Esophagus mucosa (tissue), 1 donor: ENCODE data around the gene CD82. TPM values are rescaled to one million over a fixed set of nuclear protein-coding genes. Genes with fewer than 3 reads are reported as not detected.
"Not testable (repeated sequence)": the region's sequence is repeated elsewhere in the genome, so short reads cannot be mapped to it uniquely, and the experiment has no call there.

Source experiments
- ATAC-seq: fragments of 200-7000 bp; cut with Tn5 transposase; one replicate; pipeline ENCODE4 v1.9.1; 2020
- total RNA-seq: library from RNA; stranded (reverse); gene quantifications from one replicate; pipeline ENCODE4 v1.2.4, GENCODE V29; 2023
- donor health status: DM: yes; HTN: yes; CAD: no.

The CD82 gene
- total RNA-seq, 1 donor from 2014 or later, result 292 TPM

- ATAC-seq, result no peak
Observed at GRCh38 chr11:44535191-44535980, 30.1 kb upstream of the CD82 start.

GRCh38 chr11:44536788-44537516 is 28.5 kb upstream of the CD82 start:
- no peak for ATAC-seq

- ATAC-seq, result no peak
Observed at GRCh38 chr11:44537679-44538078, 27.8 kb upstream of the CD82 start.

GRCh38 chr11:44538375-44539054 is 26.9 kb upstream of the CD82 start:
- peak; percentile 91 for ATAC-seq

GRCh38 chr11:44539971-44540370 is 25.5 kb upstream of the CD82 start:
- no peak for ATAC-seq

GRCh38 chr11:44540667-44541066 is 24.8 kb upstream of the CD82 start:
- ATAC-seq, result no peak

GRCh38 chr11:44542372-44542771 is 23.1 kb upstream of the CD82 start:
- ATAC-seq, result no peak

- not testable (repeated sequence) for ATAC-seq
Observed at GRCh38 chr11:44546984-44547383, 18.5 kb upstream of the CD82 start.

- not testable (repeated sequence) for ATAC-seq
Observed at GRCh38 chr11:44547534-44547933, 17.9 kb upstream of the CD82 start.

GRCh38 chr11:44548032-44548695 is 17.3 kb upstream of the CD82 start:
- no peak for ATAC-seq

- not testable (repeated sequence) for ATAC-seq
Observed at GRCh38 chr11:44548961-44549749, 16.3 kb upstream of the CD82 start.

- no peak for ATAC-seq
Observed at GRCh38 chr11:44550123-44550522, 15.3 kb upstream of the CD82 start.

GRCh38 chr11:44551456-44552139 is 13.9 kb upstream of the CD82 start:
- ATAC-seq, result no peak

- no peak for ATAC-seq
Observed at GRCh38 chr11:44555031-44555800, 10.2 kb upstream of the CD82 start.

- ATAC-seq, result peak; percentile 34
Observed at GRCh38 chr11:44556735-44557409, 8.6 kb upstream of the CD82 start.

GRCh38 chr11:44557464-44557863 is 8.0 kb upstream of the CD82 start:
- no peak for ATAC-seq

- no peak for ATAC-seq
Observed at GRCh38 chr11:44559207-44559939, 6.1 kb upstream of the CD82 start.

GRCh38 chr11:44559940-44560300 is 5.5 kb upstream of the CD82 start:
- not testable (repeated sequence) for ATAC-seq

- ATAC-seq, result no peak
Observed at GRCh38 chr11:44561275-44561805, 4.1 kb upstream of the CD82 start.
